ENCODE results near the gene LZTS2. TPM values are rescaled to one million over a fixed set of nuclear protein-coding genes. Genes with fewer than 3 reads are reported as not detected.

LZTS2 gene
- polyA plus RNA-seq, 1 of the 3 experiments (the other 2 are of a cell fraction) = 50.6 TPM

GRCh38 chr10:100968062-100968736 is 31.4 kb upstream of the LZTS2 start:
- TF ChIP-seq EZH2phosphoT487 (IDR thresholded peaks at IDR 0.05; ENCODE audit: borderline replicate concordance, low read depth) (no peak), GABPA (IDR thresholded peaks at IDR 0.05; ENCODE audit: low read depth) (no peak), MAX (IDR thresholded peaks at IDR 0.05; ENCODE audit: low read depth) (no peak), RFX5 (IDR thresholded peaks at IDR 0.05; ENCODE audit: low read length) (no peak), ELF1 (IDR thresholded peaks at IDR 0.05) (no peak), RAD21 (IDR thresholded peaks at IDR 0.05; ENCODE audit: low read length) (no peak), CTCF (IDR thresholded peaks at IDR 0.05) (no peak), USF1 (IDR thresholded peaks at IDR 0.05; ENCODE audit: borderline replicate concordance, low read depth) (no peak), NRF1 (IDR thresholded peaks at IDR 0.05; ENCODE audit: low read depth, low read length) (no peak), SIN3A (IDR thresholded peaks at IDR 0.05; ENCODE audit: borderline replicate concordance, low read depth, low read length) (no peak), USF2 (IDR thresholded peaks at IDR 0.05; ENCODE audit: borderline replicate concordance, low read depth, low read length) (no peak), IRF3 (IDR thresholded peaks at IDR 0.05; ENCODE audit: low read depth, low read length) (no peak), ZBTB33 (IDR thresholded peaks at IDR 0.05; ENCODE audit: borderline replicate concordance, low read depth) (no peak), FOXM1 (IDR thresholded peaks at IDR 0.05; ENCODE audit: low read depth) (no peak), JUND (IDR thresholded peaks at IDR 0.05) (no peak), TAF1 (IDR thresholded peaks at IDR 0.05; ENCODE audit: borderline replicate concordance, low read depth, low read length) (no peak), FOSL2 (IDR thresholded peaks at IDR 0.05; ENCODE audit: borderline replicate concordance, low read depth) (no peak), YY1 (IDR thresholded peaks at IDR 0.05; ENCODE audit: low read depth) (no peak), NFIC (IDR thresholded peaks at IDR 0.05; ENCODE audit: borderline replicate concordance) (no peak), MEF2A (IDR thresholded peaks at IDR 0.05; ENCODE audit: borderline replicate concordance, low read depth) (no peak)
- Histone ChIP-seq H3K4me2 (peak overlapping the region; percentile 99; the same call in 1 of the 2 replicates), H2AFZ (ENCODE audit: low read depth) (no peak overlapping the region), H3K4me1 (ENCODE audit: control insufficient read depth in 1 of 2, insufficient read depth in 2 of 2, low read depth in 1 of 2, low read length in 1 of 2) (peaks cover 4 to 19% of the 10 kb centered on the region in 2 experiments; a peak in 2 of 4 replicates), H3K27ac (ENCODE audit: low read depth in 2 of 2, low read length in 1 of 2) (no peak overlapping the region), H3K79me2 (ENCODE audit: insufficient read depth) (no peaks in the 10 kb centered on the region), H4K20me1 (ENCODE audit: insufficient read depth) (no peaks in the 10 kb centered on the region), H3K27me3 (ENCODE audit: insufficient read depth) (no peaks in the 10 kb centered on the region), H3K9ac (no peak overlapping the region), H3K36me3 (replicated peaks in 1 of 2; ENCODE audit: control insufficient read depth in 1 of 2, insufficient read depth in 2 of 2, low read length in 1 of 2) (peaks cover 21 to 34% of the 10 kb centered on the region in 2 experiments), H3K9me3 (no peaks in the 10 kb centered on the region), H3K4me3 (ENCODE audit: low read depth in 2 of 2, low read length in 1 of 2) (no peak overlapping the region), H3F3A (replicated peaks; ENCODE audit: insufficient read depth) (peaks cover 3% of the 10 kb centered on the region), H3K9me2 (no peaks in the 10 kb centered on the region)
- ChIA-PET CTCF (interaction anchor here (0.6 to 3.4 kb wide), 23 partner anchors 11 to 406 kb away, joined by 3 to 24 read pairs (median 4); partner anchors contain the start of gene LZTS2), POLR2A (no interaction called here)
- 91% methylated on average over 2 of the region's 2 CpGs for WGBS (ENCODE audit: low lambda C conversion rate)
- DNase-seq = no peak

Data from SK-N-SH (cell line).